HL-60/S4 (cell line): ENCODE results near the gene LYPD6B.

ENCODE experiments used
- in situ Hi-C: fragments of 300-500 bp; cut with MboI; formaldehyde crosslinking; loops from 2 replicates; pipeline ENCODE4 v1.14.3; 2022; ENCODE audit warnings: low sequenced_read_pairs

The LYPD6B gene

GRCh38 chr2:149149007-149149297 is 110.5 kb downstream of the LYPD6B start:
- in situ Hi-C loops = no loop called here

DNA sequence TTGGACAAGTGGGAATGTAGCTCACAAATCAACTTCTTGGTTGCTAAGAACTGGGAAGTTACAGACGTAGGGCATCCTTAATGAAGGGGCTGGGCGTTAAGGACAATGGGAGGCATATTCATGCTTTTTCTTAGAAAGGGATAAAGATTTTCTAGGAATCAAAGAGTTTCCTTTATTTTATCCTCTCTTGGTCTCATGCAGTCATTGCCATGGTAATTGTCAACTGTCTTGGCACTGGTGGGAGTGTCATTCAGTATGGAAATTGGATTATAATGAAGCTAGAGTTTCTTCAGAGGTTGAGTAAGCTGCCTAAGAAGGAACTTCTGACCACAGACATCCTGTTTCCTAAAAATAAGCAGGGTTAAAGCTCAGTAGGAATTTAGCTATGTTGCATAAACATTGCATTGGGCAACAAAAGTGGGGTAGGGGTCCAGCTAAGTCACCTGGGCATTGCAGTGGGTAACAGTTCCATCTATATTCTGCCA is 114.0 kb downstream of the LYPD6B start:
- in situ Hi-C loops = no loop called here

DNA sequence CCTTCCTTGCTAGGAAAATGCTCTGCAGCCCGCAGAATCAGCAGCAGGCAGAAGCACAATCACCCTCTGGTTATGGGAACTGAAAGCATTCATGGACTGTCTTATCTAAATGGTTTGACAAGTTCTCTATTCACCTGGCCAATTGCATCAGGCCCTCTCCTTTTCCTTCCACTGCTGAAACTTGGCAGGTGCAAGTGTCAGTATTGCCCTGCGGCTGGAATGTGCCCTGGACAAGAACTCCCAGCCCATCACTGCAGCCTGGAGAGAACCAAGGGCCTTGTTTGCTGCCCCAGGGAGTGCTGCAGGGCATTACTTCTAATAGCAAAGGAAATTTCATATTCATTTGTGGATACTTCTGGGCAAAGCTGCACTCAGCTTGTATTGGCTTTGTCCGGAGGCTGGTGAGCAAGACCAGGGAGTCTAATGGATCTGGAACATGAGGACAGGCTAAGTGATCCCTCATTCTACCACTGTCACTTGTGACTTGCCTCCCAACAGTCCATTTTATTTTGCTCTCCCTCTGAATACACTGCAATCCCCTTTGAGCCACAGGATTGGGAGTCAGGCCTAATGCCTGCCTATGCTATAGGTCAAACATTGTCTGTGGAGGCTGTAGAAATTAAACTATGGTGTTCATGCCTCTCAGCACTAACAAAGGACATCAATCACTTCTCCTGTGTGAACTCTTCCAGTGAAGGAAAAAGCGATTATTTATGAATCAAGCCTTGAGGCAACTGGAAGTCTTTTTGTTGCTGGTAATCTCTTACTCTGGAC is 116.9 kb downstream of the LYPD6B start:
- in situ Hi-C loops = no loop called here

DNA sequence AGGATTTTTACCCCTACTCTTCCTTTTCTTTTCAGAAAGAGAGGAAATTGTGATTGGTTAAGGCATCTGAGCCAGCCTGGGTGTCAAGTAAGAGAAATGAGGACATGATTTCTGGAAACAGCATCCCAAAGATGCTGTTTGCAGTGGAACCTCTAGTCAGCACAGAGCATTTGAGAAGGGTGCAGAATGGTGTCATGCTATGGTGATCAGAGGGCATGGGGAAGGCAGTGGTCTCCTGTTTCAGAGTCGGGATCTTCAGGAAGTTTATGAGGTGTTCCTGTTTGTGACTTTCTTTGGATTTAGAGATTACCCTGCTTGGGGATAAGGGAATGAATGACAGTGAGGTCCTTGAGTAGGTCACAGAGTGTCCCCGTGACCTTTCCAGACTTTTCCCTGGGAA is 117.5 kb downstream of the LYPD6B start:
- in situ Hi-C loops = no loop called here

- in situ Hi-C loops = no loop called here
These were observed 118.7 kb downstream of the LYPD6B start for GRCh38 chr2:149156971-149157740.

DNA sequence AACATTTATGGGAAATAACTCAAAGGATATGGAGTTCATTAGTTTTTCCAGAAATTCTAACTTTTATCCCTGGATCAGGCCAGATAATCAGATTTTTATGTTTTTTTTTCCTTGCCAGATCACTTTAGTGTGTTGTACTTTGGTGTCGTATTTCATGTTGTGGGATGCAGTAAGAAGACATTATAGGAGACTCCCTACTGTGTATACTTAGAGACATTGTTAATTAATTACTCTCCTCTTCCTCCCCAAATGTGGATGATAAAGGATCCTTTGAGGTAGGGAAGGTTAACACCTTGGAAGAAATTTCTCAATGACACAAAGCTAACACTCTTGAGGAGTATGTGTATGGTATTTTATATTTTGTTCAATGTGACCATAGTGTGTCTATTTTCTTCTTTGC is 120.5 kb downstream of the LYPD6B start:
- in situ Hi-C loops = no loop called here

DNA sequence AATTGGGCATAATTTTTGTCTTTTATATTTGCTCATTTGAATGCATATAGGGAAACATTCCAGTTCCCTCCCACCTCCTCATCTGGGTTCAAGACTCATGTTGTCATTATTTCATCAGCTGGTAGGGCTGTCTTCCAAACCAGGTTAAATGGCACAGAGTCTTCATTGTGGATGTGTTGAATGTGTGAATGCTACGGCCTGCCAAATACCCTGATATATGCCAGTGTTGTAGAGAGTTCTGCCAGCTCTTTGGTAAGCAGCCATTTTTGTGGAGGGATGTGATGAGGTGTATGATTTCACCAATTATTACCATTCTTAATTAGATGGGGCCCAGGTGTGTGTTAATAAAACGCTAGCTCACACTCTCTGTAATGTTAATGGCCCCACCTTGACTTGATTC is 121.7 kb downstream of the LYPD6B start:
- in situ Hi-C loops = no loop called here

DNA sequence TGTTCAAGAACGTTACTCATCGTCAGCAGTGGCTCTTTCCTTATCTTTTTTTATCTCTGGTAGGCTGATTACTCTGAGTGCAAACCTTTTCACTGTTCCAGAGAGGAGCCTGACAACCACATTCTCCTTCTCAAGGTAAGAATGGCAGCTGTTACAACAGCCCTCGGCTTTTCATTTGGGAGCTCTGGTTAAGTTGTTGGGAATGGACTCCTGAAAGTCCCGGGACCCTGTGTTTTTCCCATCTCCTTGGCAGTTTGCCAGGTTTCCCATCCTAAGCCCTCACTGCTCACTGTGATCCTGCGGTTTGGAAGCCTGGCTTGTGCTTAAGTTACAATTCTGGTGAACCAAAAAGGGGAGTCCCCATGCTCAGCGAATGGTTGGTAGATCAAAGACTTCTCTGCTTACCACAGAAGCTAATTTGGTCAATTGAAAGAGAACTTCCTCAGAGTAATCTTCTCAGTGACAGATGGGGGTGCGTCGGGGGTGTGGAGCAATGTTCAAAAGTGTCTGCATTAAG is 122.3 kb downstream of the LYPD6B start:
- in situ Hi-C loops = no loop called here

DNA sequence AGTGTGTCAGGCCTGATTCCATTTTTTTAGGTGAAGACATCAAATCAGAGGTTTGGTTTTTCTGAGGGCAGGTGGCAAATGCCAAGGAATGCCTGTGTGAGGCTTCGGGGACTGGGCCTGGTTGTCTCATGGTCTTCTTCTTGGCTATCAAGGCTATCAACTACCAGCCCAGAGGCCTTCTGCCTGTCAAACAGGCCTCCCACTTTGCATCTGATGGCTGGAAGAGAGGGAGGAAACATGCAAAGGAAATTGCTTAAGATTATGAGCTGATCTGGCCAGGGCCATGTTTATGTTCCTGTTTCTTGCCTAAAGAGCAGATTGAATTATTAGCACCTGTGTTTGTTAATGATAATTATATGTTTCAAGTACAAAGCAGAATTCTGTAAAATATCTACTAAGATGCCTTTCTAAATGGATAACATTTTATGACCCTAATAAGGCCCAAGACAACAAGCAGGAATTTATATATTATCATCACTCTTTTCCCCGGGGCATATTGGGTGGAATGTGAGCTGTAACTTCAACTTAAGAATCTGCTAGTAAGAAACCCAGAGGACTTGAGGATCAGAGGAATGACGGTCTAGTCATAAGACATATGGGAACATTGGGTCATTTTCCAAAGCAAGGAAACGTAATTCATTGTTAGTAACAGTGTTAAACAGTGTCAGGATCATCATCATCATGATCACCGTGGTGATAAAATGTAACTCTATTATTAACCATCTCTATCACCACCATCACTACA is 123.2 kb downstream of the LYPD6B start:
- in situ Hi-C loops = no loop called here

DNA sequence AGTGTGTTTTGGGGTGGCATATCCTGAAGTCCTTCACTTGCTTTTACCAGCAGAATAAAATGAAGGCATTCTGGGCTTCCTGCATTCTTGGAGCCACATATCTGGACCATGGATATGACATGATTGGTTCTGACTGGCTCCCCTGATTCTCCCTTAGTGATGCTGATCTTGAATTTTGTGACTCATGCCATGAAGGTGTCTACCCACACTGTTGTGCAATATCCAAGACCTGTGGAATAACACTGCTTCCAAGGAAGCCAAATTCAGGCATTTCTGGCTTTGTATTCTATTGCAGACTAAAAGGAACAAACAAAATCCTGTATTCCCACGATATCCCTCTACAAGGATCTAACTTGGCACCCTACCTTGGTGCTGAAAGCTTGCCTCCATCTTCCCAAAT is 125.8 kb downstream of the LYPD6B start:
- in situ Hi-C loops = no loop called here

DNA sequence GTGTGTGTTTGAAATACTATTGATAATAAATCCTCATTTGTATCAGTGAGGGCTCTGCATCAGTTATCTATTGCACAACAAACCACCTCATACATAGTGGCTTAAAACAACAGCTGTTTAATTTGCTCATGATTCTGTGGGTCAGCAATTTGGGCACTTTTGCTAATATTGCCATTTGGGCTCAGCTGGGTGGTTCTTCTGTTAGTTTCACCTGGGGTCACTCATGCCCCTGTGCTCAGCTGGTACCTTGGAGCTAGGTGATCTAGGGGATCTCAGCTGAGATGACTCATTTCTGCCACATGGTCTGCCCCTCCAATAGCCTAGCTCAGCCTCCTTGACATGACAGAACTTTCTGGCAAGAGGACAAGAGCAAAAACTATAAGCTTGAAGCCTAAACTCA is 126.3 kb downstream of the LYPD6B start:
- in situ Hi-C loops = no loop called here

- in situ Hi-C loops = no loop called here
These were observed 128.7 kb downstream of the LYPD6B start for GRCh38 chr2:149167001-149167780.

DNA sequence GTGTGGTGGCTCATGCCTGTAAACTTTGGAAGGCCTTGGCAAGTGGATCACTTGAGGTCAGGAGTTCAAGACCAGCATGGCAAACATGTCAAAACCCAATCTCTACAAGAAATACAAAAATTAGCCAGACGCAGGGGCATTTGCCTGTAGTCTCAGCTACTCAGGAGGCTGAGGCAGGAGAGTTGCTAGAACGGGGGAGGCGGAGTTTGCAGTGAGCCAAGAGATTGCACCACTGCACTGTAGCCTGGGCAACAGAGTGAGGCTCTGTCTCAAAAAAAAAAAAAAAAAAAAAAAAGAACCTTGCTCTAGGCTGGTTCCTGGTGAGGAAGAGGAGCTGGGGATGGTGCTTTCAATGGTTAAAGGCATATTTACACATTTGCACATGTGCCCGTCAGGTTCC is 129.4 kb downstream of the LYPD6B start:
- in situ Hi-C loops = no loop called here

DNA sequence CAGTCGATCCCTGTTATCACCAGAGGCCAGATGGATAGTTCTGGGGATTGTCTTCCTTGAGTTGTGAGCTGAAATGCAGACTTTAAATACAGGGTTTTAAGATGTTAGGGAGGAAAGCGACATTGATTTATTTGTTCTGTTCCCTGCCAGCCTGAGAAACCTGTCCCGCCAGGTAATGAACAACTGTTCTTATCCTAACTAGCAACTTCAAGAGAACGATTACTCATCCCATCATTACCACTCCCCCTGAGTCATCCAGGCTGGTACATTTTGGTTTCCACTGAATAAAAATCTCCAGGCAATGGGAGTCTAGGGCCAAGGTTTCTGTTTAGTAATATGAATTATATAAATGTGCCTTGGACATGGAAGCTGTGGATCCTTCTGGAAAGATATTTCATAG is 131.2 kb downstream of the LYPD6B start:
- in situ Hi-C loops = no loop called here

DNA sequence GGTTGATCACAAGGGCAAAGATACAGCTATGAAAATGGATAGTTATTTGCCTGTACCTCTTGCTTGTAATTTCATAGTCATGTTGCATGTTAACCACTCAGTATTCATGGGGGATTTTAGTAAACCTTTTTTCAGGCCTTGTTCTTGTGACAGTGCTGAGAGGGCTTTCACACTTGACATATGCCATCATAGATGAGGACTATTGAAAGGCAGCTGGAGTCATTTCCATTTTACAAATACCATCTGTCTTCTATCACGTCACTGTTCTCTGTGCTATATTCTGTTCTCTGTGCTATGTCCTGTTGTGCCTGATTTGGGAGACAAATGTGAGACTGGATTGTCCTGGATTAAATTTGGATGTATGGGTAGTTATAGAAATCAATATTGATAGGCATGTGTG is 131.7 kb downstream of the LYPD6B start:
- in situ Hi-C loops = no loop called here

DNA sequence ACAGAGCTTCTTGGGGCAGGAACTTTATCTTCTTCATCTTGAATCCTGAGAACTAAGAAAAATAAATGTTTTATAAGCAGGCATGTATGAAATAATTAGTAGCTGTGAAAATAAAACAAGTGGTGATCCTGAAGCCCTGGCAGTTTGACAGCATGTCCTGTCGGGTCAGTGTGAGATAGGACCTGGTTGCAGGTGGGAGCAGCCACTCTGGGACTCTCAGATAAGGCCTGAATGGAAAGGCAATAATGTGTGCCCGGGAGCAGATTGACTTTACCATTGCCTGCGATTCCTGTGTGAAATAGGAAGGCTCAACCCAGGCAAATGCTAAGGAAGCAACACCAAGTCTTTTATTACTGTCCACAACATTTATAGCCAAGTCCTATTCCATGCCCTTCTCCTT is 132.4 kb downstream of the LYPD6B start:
- in situ Hi-C loops = no loop called here

DNA sequence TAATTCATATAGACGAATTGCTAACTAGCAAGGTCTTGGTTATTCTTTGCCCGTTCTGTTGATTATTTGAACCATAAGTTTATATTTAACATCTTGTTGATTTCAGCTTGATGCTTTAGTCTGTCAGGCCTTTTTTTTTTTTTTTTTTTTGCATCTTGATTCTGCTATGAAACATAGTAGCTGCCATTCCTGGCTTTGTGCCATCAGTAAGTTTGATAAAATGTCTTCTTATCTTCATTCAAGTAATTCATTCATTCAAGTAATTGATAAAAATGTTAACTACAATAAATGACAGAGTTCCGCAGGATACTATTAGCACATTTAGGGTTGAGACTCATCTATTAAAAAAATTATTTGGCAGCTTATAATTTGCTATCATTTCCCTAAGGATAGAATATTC is 134.7 kb downstream of the LYPD6B start:
- in situ Hi-C loops = no loop called here

GRCh38 chr2:149175956-149176355 is 137.5 kb downstream of the LYPD6B start:
- in situ Hi-C loops = no loop called here

GRCh38 chr2:149178612-149179011 is 140.1 kb downstream of the LYPD6B start:
- in situ Hi-C loops = no loop called here

GRCh38 chr2:149180226-149180875 is 141.9 kb downstream of the LYPD6B start:
- in situ Hi-C loops = no loop called here
